A549 treated with AZD9567 at 1 μM for 4 hours (cell line): ENCODE measurements around the gene CTTN. TPM values are rescaled to one million over a fixed set of nuclear protein-coding genes. Genes with fewer than 3 reads are reported as not detected.

ENCODE experiments used
- total RNA-seq: library from RNA; stranded (reverse); fragments of 200-300 nt; extraction: Qiagen RNA extraction; gene quantifications from 5 replicates; pipeline ENCODE4 v1.2.3, GENCODE V29; 2022; ENCODE audit not compliant: insufficient read depth

The CTTN gene
- total RNA-seq, result 199 to 215 TPM (median 208 TPM) in 5 replicates

GRCh38 chr11:70397983-70398833, at the start of gene CTTN:
Gene CTTN (plus strand): TSS chr11:70398529. CDS start chr11:70407298, 8,769 bp downstream.

Other genes with a start within 250 kb of the CTTN start
- gene FADD, start 195.2 kb upstream of the CTTN start, total RNA-seq, result 57.8 to 70.6 TPM (median 66.3 TPM) in 5 replicates
- 26.8 to 38.4 TPM (median 31.4 TPM) in 5 replicates for gene PPFIA1, start 127.8 kb upstream of the CTTN start, total RNA-seq